Endothelial cell of umbilical vein (primary cell): ENCODE results near the gene SLC39A3.

Experiments
- EZH2 ChIP-seq: IDR thresholded peaks from 2 replicates; pipeline ENCODE4 v1.6.1; 2012; ENCODE audit warnings: borderline replicate concordance, low read depth, mild to moderate bottlenecking, moderate library complexity, low read length, inconsistent platforms; ENCODE audit not compliant: severe bottlenecking
- FOS ChIP-seq: IDR thresholded peaks from 2 replicates; pipeline ENCODE4 v1.6.1; 2011; ENCODE audit warnings: mild to moderate bottlenecking, low read length, moderate library complexity, borderline replicate concordance; ENCODE audit not compliant: insufficient read depth
- GATA2 ChIP-seq: IDR thresholded peaks from 2 replicates; pipeline ENCODE4 v1.7.0; 2011; ENCODE audit warnings: low read depth, mild to moderate bottlenecking, moderate library complexity, mixed read lengths, low read length; ENCODE audit not compliant: insufficient read length, insufficient read depth
- JUN ChIP-seq: IDR thresholded peaks from 2 replicates; pipeline ENCODE4 v1.6.1; 2011; ENCODE audit warnings: borderline replicate concordance, low read depth; ENCODE audit not compliant: insufficient read length, insufficient read depth
- MAX ChIP-seq: IDR thresholded peaks from 2 replicates; pipeline ENCODE4 v1.6.1; 2011; ENCODE audit not compliant: insufficient read depth, insufficient read length
- MYC ChIP-seq: IDR thresholded peaks from one replicate; pipeline ENCODE4 v1.6.1; 2011; ENCODE audit warnings: mild to moderate bottlenecking, low read depth, low read length
- POLR2A ChIP-seq: IDR thresholded peaks from 2 replicates; pipeline ENCODE4 v1.6.1; 2012; ENCODE audit warnings: low read depth, mild to moderate bottlenecking, control low read depth, low read length
- POLR2AphosphoS5 ChIP-seq: IDR thresholded peaks from 2 replicates; pipeline ENCODE4 v1.6.1; 2012; ENCODE audit warnings: low read depth, mild to moderate bottlenecking, control low read depth, low read length, moderate library complexity; ENCODE audit not compliant: insufficient read depth
- TF ChIP-seq, protein P1 (sequence below), 2 donors: IDR thresholded peaks; 1 replicate in 1 of 2; 2 replicates in 1 of 2; pipeline ENCODE4 v1.5.1; 2011; ENCODE audit warnings: low read length in 2 of 2, mild to moderate bottlenecking in 2 of 2, moderate library complexity in 2 of 2, control low read depth in 1 of 2, inconsistent platforms in 1 of 2, low read depth in 1 of 2; ENCODE audit not compliant: insufficient read depth in 1 of 2; ENCODE audit errors: extremely low read depth in 1 of 2

- TF ChIP-seq, protein P1, sequence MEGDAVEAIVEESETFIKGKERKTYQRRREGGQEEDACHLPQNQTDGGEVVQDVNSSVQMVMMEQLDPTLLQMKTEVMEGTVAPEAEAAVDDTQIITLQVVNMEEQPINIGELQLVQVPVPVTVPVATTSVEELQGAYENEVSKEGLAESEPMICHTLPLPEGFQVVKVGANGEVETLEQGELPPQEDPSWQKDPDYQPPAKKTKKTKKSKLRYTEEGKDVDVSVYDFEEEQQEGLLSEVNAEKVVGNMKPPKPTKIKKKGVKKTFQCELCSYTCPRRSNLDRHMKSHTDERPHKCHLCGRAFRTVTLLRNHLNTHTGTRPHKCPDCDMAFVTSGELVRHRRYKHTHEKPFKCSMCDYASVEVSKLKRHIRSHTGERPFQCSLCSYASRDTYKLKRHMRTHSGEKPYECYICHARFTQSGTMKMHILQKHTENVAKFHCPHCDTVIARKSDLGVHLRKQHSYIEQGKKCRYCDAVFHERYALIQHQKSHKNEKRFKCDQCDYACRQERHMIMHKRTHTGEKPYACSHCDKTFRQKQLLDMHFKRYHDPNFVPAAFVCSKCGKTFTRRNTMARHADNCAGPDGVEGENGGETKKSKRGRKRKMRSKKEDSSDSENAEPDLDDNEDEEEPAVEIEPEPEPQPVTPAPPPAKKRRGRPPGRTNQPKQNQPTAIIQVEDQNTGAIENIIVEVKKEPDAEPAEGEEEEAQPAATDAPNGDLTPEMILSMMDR (IDR thresholded peaks at IDR 0.05; ENCODE audit: extremely low read depth in 1 of 2, insufficient read depth in 1 of 2, low read depth in 1 of 2, low read length in 2 of 2), result no peak
- no peak for TF ChIP-seq MAX
- no peak for TF ChIP-seq POLR2A
- TF ChIP-seq MYC, result no peak
- no peak for TF ChIP-seq EZH2
- TF ChIP-seq JUN, result no peak
- TF ChIP-seq POLR2AphosphoS5, result no peak
- TF ChIP-seq FOS, result no peak
- TF ChIP-seq GATA2, result no peak
These were observed 45.6 kb downstream of the SLC39A3 start for GRCh38 chr19:2694196-2694595.
